NT2/D1 (cell line): ENCODE data around the gene RPTOR.

Experiments used
- DNase-seq: peaks from one replicate; pipeline ENCODE4 v3.0.0-alpha.2; 2011; ENCODE audit warnings: low read depth, low spot score
- H3K27me3 ChIP-seq: 2 replicates; pipeline ENCODE4 v1.6.0; 2011; ENCODE audit warnings: mild to moderate bottlenecking; ENCODE audit not compliant: insufficient read length, insufficient read depth
- H3K36me3 ChIP-seq: 2 replicates; pipeline ENCODE4 v1.6.1; 2011; ENCODE audit warnings: mild to moderate bottlenecking, low read length, mixed read lengths; ENCODE audit not compliant: insufficient read depth, insufficient read length
- H3K4me1 ChIP-seq: 2 replicates; pipeline ENCODE4 v1.5.1; 2011; ENCODE audit not compliant: insufficient read depth, insufficient read length
- H3K4me3 ChIP-seq: 2 replicates; pipeline ENCODE4 v1.5.1; 2011; ENCODE audit warnings: low read depth; ENCODE audit not compliant: insufficient read length
- H3K9ac ChIP-seq: 2 replicates; pipeline ENCODE4 v1.6.0; 2011; ENCODE audit warnings: low read depth; ENCODE audit not compliant: insufficient read length
- H3K9me3 ChIP-seq: 2 replicates; pipeline ENCODE4 v1.5.1; 2011; ENCODE audit warnings: mild to moderate bottlenecking, low read length; ENCODE audit not compliant: insufficient read depth
- SUZ12 ChIP-seq: IDR thresholded peaks from 2 replicates; pipeline ENCODE4 v1.6.1; 2011; ENCODE audit not compliant: insufficient read length, insufficient read depth; ENCODE audit errors: extremely low read depth
- YY1 ChIP-seq: IDR thresholded peaks from 2 replicates; pipeline ENCODE4 v1.6.1; 2011; ENCODE audit not compliant: insufficient read length, insufficient read depth
- ZNF274 ChIP-seq: IDR thresholded peaks from 2 replicates; pipeline ENCODE4 v1.6.1; 2011; ENCODE audit warnings: mild to moderate bottlenecking, low read depth, low read length

RPTOR gene

DNA sequence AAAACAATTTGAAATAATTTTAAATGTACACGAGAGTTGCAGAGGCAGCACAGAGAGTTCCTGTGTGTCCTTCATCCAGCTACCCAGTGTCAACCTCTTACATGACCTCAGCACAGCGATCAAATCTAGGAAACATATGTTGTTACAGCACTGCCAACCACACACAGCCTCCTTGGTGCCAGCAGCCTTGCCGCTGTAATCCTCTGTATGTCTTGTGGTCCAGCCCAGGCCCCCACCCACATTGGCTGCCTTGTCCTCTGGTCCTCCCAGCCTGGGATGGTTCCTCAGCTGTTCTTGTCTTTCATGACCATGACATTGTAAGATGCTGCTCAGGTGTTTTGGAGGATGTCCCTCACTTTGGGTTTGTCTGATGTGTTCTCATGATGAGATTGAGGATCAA is 178.0 kb downstream of the RPTOR start:
- H3K36me3 ChIP-seq: peaks cover 9% of the 10 kb centered on the region
- TF ChIP-seq ZNF274 (no peak), YY1 (no peak), SUZ12 (no peak)
- H3K4me1 ChIP-seq: peaks cover 6% of the 10 kb centered on the region
- H3K4me3 ChIP-seq: no peak overlapping the region
- no peaks in the 10 kb centered on the region for H3K27me3 ChIP-seq
- H3K9ac ChIP-seq: no peak overlapping the region
- H3K9me3 ChIP-seq: peaks cover 12% of the 10 kb centered on the region; the same call in 1 of the 2 replicates
- DNase-seq: no peak

DNA sequence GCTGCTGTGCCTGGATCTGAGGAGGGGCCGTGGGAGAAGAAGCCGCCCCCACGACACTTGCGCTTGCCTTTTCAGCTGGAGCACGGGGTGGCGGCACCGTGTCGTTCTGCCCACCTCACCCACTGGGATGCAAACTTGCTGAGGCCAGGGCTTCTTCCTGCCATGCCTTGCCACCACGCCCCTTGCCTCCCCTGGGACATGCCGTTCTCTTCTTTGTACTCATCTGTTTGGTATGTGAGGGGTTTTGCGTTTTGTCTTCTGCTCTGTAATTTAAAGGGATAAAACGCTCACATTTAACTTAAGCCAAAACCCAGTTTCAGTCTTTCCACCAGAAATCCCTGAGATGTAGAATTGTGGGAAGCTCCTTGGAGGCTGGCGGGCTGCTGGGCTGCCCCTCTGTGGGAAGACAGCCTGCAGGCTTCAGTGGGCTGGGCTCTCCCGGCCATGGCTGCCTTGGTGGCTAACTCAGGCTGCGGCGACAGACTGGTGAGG is 180.2 kb downstream of the RPTOR start:
- no peak for DNase-seq
- TF ChIP-seq ZNF274 (no peak), SUZ12 (no peak), YY1 (no peak)
- Histone ChIP-seq H3K9me3 (peaks cover 12% of the 10 kb centered on the region; the same call in 1 of the 2 replicates), H3K36me3 (peaks cover 9% of the 10 kb centered on the region), H3K4me1 (peaks cover 6% of the 10 kb centered on the region), H3K4me3 (no peak overlapping the region), H3K27me3 (no peaks in the 10 kb centered on the region), H3K9ac (no peak overlapping the region)

- no peak overlapping the region for H3K4me3 ChIP-seq
- H3K4me1 ChIP-seq: peaks cover 6% of the 10 kb centered on the region
- H3K27me3 ChIP-seq: no peaks in the 10 kb centered on the region
- peaks cover 12% of the 10 kb centered on the region; the same call in 1 of the 2 replicates for H3K9me3 ChIP-seq
- no peak for DNase-seq
- no peak for TF ChIP-seq YY1
- TF ChIP-seq SUZ12: no peak
- no peak for TF ChIP-seq ZNF274
- no peak overlapping the region for H3K9ac ChIP-seq
- peaks cover 9% of the 10 kb centered on the region for H3K36me3 ChIP-seq
These were observed 180.9 kb downstream of the RPTOR start for GRCh38 chr17:80725517-80725916.

DNA sequence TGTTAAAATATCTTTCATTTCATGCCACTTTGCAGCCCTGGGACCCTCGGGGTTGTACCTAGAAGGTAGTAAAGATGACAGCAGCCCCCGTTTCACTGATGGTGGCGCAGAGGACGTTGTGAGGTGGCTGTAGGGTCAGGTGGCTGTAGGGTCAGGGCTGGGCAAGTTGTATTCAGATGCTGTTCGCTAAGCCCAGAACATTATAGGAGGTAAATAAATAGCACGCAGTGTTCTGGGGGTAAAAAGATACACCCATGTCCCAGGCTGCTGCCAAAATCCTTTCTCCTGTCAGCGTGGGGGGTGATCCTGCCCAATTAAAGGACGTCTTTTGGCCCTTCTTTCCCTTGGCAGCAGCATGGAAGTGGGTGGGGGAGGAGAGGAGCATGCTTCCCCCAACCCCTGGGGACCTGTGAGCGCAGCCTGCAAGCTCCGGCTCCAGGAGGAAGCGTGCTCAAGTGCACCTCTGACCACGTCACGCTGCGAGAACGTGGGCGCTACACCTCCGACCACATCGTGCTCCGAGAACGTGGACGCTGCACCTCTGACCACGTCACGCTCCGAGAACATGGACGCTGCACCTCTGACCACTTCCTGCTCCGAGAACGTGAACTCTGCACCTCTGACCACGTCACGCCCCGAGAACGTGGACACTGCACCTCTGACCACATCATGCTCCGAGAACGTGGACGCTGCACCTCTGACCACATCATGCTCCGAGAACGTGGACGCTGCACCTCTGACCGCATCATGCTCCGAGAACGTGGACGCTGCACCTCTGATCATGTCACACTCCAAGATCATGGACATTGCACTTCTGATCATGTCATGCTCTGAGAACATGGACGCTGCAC is 182.1 kb downstream of the RPTOR start:
- peaks cover 6% of the 10 kb centered on the region for H3K4me1 ChIP-seq
- no peak overlapping the region for H3K4me3 ChIP-seq
- H3K27me3 ChIP-seq: no peaks in the 10 kb centered on the region
- H3K36me3 ChIP-seq: peaks cover 9% of the 10 kb centered on the region
- no peak for TF ChIP-seq ZNF274
- TF ChIP-seq SUZ12: no peak
- no peak for TF ChIP-seq YY1
- H3K9ac ChIP-seq: no peak overlapping the region
- H3K9me3 ChIP-seq: peaks cover 12% of the 10 kb centered on the region; the same call in 1 of the 2 replicates
- no peak for DNase-seq

GRCh38 chr17:80727409-80727755 is 182.7 kb downstream of the RPTOR start:
- TF ChIP-seq SUZ12 (no peak), ZNF274 (no peak), YY1 (no peak)
- Histone ChIP-seq H3K36me3 (peaks cover 9% of the 10 kb centered on the region), H3K9ac (no peak overlapping the region), H3K4me1 (peaks cover 6% of the 10 kb centered on the region), H3K27me3 (no peaks in the 10 kb centered on the region), H3K4me3 (no peak overlapping the region), H3K9me3 (peaks cover 12% of the 10 kb centered on the region; the same call in 1 of the 2 replicates)
- no peak for DNase-seq

GRCh38 chr17:80729016-80729415 is 184.4 kb downstream of the RPTOR start:
- Histone ChIP-seq H3K9ac (no peak overlapping the region), H3K27me3 (no peaks in the 10 kb centered on the region), H3K9me3 (no peaks in the 10 kb centered on the region), H3K36me3 (peaks cover 9% of the 10 kb centered on the region), H3K4me1 (peaks cover 6% of the 10 kb centered on the region), H3K4me3 (no peak overlapping the region)
- TF ChIP-seq SUZ12 (no peak), YY1 (no peak), ZNF274 (no peak)
- no peak for DNase-seq

DNA sequence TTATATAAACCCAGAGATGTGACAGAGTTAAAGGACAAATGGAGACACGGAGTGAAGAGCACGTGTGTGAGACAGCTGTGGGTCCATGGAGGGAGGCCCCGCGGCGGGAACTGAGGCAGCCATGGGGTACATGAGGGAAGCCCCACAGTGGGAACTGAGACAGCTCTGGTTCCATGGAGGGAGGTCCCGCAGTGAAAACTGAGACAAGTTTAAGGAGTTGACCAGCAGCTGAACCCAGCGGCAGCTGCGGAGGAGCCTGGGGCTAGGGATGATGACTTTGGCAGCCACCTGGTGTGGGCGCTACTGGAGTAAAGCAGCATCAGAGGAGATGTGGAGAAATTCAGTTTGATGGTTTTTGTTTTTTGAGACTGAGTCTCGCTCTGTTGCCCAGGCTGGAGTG is 185.1 kb downstream of the RPTOR start:
- no peak for TF ChIP-seq SUZ12
- TF ChIP-seq YY1: no peak
- TF ChIP-seq ZNF274: no peak
- no peak for DNase-seq
- H3K9ac ChIP-seq: no peak overlapping the region
- no peak overlapping the region for H3K4me3 ChIP-seq
- peaks cover under 1% of the 10 kb centered on the region for H3K4me1 ChIP-seq
- peaks cover 9% of the 10 kb centered on the region for H3K36me3 ChIP-seq
- no peaks in the 10 kb centered on the region for H3K9me3 ChIP-seq
- no peaks in the 10 kb centered on the region for H3K27me3 ChIP-seq
